ENCODE data around the gene USP38. TPM values are rescaled to one million over a fixed set of nuclear protein-coding genes. Genes with fewer than 3 reads are reported as not detected.

Gene USP38
- total RNA-seq, 4 donors from 2014 or later = 11.9 to 20.6 (median 17.9) TPM

DNA sequence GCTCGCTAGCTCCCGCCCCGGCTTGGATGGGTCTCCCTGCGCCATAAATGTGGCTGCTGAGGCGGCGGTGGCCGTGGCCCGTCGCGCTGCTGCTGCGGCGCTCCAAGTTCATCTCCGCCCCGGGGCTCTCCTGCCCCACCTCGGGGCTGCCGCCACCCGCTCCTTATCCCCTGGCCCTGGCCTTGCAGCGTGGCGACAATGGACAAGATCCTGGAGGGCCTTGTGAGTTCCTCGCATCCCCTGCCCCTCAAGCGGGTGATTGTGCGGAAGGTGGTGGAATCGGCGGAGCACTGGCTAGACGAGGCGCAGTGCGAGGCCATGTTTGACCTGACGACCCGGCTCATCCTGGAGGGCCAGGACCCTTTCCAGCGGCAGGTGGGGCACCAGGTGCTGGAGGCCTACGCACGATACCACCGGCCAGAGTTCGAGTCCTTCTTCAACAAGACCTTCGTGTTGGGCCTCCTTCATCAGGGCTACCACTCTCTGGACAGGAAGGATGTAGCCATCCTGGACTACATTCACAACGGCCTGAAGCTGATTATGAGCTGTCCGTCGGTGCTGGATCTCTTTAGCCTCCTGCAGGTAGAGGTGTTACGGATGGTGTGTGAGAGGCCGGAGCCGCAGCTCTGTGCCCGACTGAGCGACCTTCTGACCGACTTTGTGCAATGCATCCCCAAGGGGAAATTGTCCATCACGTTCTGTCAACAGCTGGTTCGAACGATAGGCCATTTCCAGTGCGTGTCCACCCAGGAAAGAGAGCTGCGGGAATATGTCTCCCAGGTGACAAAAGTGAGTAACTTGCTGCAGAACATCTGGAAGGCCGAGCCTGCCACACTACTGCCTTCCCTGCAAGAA, 763 bp downstream of the USP38 start:
- TF ChIP-seq, protein P1, sequence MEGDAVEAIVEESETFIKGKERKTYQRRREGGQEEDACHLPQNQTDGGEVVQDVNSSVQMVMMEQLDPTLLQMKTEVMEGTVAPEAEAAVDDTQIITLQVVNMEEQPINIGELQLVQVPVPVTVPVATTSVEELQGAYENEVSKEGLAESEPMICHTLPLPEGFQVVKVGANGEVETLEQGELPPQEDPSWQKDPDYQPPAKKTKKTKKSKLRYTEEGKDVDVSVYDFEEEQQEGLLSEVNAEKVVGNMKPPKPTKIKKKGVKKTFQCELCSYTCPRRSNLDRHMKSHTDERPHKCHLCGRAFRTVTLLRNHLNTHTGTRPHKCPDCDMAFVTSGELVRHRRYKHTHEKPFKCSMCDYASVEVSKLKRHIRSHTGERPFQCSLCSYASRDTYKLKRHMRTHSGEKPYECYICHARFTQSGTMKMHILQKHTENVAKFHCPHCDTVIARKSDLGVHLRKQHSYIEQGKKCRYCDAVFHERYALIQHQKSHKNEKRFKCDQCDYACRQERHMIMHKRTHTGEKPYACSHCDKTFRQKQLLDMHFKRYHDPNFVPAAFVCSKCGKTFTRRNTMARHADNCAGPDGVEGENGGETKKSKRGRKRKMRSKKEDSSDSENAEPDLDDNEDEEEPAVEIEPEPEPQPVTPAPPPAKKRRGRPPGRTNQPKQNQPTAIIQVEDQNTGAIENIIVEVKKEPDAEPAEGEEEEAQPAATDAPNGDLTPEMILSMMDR (IDR thresholded peaks at IDR 0.05) = no peak
- no peak for TF ChIP-seq POLR2A (IDR thresholded peaks at IDR 0.05)
- Histone ChIP-seq H3K27ac (peak overlapping the region; percentile 88 to 97 (median 96)), H3K27me3 (no peaks in the 10 kb centered on the region), H3K4me3 (peak overlapping the region; percentile 80 to 99 (median 84)), H3K4me1 (peaks cover 4 to 66% (median 22%) of the 10 kb centered on the region in 3 donors), H3K9me3 (no peaks in the 10 kb centered on the region), H3K36me3 (peaks cover 0 to 17% (median 0%) of the 10 kb centered on the region in 3 donors)
- intact Hi-C loops (cut with DNase I) = no loop called here
- DNase-seq = no peak
- 0 to 1% methylated on average over 21 to 37 of the region's 50 CpGs for WGBS, 2 donors

DNA sequence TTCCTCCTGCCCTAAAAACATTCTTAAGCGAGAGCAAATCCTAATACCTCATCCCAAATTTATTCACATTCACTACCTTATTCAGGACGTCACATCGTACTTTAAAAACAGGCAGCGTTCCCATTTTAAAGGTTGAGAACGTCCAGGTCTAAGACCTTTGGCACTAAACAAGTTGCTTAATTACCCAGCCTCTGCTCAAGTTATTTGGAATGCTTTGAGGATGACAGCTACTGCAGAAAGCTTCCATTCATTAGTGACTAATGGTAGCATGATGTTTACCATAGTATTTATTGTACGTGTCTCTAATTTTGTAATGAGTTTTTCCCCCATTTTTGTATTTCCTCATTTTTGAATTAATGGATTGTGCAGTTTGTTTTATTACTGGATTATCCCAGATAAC, 1.5 kb downstream of the USP38 start:
- TF ChIP-seq POLR2A (IDR thresholded peaks at IDR 0.05) = no peak
- TF ChIP-seq, protein P1 (IDR thresholded peaks at IDR 0.05) = no peak
- intact Hi-C loops (cut with DNase I) = no loop called here
- H3K27me3 ChIP-seq = no peaks in the 10 kb centered on the region
- H3K36me3 ChIP-seq = peaks cover 0 to 25% (median 0%) of the 10 kb centered on the region in 3 donors
- no peaks in the 10 kb centered on the region for H3K9me3 ChIP-seq
- peak overlapping the region; percentile 80 to 99 (median 84) for H3K4me3 ChIP-seq
- no peak for DNase-seq
- H3K4me1 ChIP-seq = peaks cover 4 to 73% (median 22%) of the 10 kb centered on the region in 3 donors
- peak overlapping the region; percentile 88 to 97 (median 96) for H3K27ac ChIP-seq
- WGBS, 2 donors = 4 to 6% methylated on average over 6 of the region's 6 CpGs

DNA sequence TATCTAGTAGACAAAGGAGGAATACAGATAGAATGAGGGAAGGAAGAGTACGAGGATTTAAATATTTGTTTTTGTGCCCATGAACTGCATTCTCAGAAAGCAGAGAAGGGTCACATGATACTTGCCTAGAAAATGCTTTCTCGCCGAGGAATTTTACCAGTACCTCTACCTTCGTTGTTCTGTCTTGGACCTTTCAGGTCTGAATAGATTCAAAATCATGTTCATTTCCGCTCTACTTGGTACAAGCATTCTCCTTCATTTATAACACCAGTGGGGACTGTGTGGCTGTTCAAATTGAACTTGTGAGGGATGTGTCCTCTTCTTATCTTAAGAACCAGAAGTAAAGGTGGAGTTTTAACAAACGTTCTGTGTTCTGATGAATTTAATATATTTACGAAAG, 1.9 kb downstream of the USP38 start:
- intact Hi-C loops (cut with DNase I) = no loop called here
- Histone ChIP-seq H3K4me3 (peak overlapping the region; percentile 80 to 99 (median 84)), H3K27ac (peak overlapping the region in 3 of 4 donors; percentile 88 to 97 (median 96)), H3K27me3 (no peaks in the 10 kb centered on the region), H3K36me3 (peaks cover 0 to 29% (median 0%) of the 10 kb centered on the region in 3 donors), H3K9me3 (no peaks in the 10 kb centered on the region), H3K4me1 (peaks cover 4 to 75% (median 22%) of the 10 kb centered on the region in 3 donors)
- TF ChIP-seq POLR2A (IDR thresholded peaks at IDR 0.05) = no peak
- TF ChIP-seq, protein P1 (IDR thresholded peaks at IDR 0.05) = no peak
- 2 to 3% methylated on average over 7 of the region's 7 CpGs for WGBS, 2 donors
- DNase-seq = no peak

DNA sequence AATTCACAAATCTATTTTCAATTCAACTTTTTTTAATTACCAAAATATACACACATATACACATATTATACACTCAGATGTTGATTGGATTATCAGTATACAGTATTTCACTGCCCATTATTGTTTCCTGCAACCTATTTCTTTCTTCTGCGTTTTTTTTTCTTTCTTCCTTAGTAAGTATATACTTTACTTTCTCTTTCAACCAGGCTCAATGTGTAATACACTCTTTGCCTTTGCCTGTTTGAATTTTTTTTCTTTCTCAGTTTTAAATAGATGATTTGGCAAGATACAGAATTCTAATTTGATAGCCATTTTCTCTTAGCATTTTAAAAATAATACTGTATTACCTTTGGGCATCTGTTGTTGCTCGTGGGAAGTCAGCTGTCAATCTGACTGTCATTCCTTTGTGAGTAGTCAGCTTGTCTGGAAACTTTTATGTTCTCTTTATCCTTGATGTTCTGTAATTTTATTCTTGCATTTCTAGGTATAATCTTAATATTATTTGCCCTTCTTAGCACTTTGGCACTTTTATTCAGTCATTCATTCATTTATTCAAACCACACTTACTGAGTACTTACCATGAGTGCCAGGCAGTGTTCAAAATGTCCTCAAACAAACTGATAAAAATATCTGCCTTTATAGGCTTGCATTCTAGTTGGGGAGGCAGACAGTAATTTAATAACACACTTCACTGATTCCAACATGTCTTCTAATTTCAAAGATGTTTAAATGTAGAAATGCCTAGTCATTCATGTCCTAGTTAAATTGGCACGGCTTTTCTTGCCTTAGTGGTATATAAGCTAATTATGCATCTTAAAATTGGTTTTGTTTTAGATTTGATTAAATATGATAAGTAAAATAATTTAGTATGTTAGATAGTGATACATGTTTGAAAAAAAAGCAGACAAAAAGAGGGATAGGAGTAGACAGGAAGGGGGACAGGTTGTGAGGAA, 3.7 kb downstream of the USP38 start:
- no peak for DNase-seq
- peaks cover 4 to 65% (median 22%) of the 10 kb centered on the region in 3 donors for H3K4me1 ChIP-seq
- H3K4me3 ChIP-seq = peak overlapping the region in 3 of 4 donors; percentile 11 to 87 (median 80)
- intact Hi-C loops (cut with DNase I) = no loop called here
- no peaks in the 10 kb centered on the region for H3K9me3 ChIP-seq
- peak overlapping the region in 1 of 4 donors; percentile 32 for H3K27ac ChIP-seq
- peaks cover 0 to 47% (median 0%) of the 10 kb centered on the region in 3 donors for H3K36me3 ChIP-seq
- H3K27me3 ChIP-seq = no peaks in the 10 kb centered on the region
- TF ChIP-seq, protein P1 (IDR thresholded peaks at IDR 0.05) = no peak
- TF ChIP-seq POLR2A (IDR thresholded peaks at IDR 0.05) = no peak
- WGBS, 2 donors = 36 to 38% methylated on average over 3 of the region's 3 CpGs

Measured in esophagus squamous epithelium (tissue), 5 donors.